Esophagus mucosa (tissue), 1 donor: Measurements from ENCODE around the gene RHD. TPM values are rescaled to one million over a fixed set of nuclear protein-coding genes. Genes with fewer than 3 reads are reported as not detected.
"Not testable (repeated sequence)": the region's sequence is repeated elsewhere in the genome, so short reads cannot be mapped to it uniquely, and the experiment has no call there.

Experiments
- ATAC-seq: fragments of 200-7000 bp; cut with Tn5 transposase; one replicate; pipeline ENCODE4 v1.9.1; 2020
- total RNA-seq: library from RNA; stranded (reverse); gene quantifications from one replicate; pipeline ENCODE4 v1.2.4, GENCODE V29; 2023
- donor health status: DM: yes; HTN: yes; CAD: no.

RHD gene
- total RNA-seq, 1 donor from 2014 or later: not detected

DNA sequence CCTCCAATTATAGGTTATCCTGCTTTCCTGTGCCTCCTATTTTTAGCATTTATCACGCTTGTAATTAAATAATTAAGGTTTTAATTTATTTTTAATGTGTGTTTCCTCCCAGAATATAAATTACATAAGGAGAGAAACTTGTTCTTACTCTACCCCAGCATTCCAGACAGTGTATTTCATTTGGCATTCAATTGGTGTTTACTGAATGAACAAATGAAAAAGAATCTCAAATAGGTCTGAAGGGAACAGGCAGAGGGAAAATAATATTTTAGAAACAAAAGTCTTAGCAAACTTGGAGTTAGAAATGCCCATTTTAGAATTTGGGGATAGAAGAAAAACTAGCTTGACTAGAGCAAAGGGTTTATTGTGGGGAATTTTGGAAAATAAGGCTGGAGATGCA, 15.1 kb upstream of the RHD start:
- no peak for ATAC-seq

DNA sequence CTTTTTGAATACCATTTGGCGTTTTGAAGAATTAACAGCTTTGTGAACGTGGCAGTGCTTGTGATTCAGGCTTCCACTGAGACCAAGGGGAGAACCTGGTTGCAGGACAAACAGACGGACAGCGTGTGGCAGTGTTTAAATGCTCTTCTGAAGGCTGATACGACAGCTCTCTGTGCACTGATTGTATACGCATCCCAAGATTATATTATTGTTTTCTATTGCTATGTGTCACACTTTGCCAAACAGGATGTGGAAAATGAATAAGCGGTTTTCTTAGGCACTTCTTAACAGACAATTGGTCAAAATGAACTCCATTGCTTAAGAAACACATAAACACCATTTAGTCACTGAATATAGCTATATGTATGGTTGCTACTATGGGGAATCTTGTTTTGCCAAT, 12.5 kb upstream of the RHD start:
- ATAC-seq: peak; percentile 63

DNA sequence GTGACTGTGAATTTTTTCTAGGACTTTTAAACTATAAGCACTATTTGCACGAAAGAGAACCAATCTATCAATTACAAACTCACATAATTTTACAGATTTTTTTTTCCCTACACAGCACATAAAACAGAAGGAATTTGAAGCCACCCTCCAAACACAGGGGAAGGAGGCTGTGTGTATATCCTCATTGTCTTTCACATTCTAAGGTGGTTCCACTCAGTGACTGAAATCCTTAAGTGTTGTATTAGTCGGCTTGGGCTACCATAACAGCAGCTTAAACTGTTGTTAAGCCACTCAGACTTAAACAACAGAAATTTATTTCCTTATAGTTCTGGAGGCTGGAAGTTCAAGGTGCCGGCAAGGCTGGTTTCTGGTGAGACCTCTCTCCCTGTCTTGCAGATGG, 12.0 kb upstream of the RHD start:
- ATAC-seq: not testable (repeated sequence)

DNA sequence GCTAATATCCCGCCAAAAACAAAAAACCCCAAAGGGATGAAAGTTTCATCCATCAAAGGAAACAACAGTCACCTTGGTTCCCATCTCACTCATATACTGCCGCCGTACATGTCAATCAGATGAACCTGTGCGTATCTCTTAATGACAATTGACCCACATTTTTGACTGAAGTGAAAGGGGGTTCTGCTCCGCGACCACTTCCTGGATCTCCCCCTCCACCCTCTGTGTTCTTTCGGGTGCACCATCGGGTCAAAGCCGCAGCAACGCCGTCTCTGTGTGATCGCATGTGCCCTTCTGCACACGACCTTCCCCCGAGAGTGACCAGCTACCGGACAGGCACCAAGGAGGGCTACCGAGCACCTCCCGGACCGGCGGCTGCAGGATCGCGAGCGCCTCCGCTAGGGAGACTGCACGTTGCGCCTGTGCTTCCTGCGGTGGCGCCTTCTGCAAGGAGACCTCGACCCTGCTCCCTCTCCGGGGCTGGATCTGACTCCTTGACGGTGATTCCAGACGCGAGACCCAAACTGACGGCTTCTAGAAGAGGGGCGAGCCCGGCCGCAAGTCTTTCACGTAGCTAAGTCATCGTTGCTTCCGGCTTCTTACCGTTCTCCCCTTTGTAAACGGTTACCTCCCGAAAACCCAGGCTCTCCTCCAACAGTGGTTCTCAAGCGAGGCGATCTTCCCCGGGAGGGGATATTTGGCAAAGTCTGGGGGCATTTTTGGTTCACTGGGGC, 5.6 kb upstream of the RHD start:
- peak; percentile 57 for ATAC-seq

DNA sequence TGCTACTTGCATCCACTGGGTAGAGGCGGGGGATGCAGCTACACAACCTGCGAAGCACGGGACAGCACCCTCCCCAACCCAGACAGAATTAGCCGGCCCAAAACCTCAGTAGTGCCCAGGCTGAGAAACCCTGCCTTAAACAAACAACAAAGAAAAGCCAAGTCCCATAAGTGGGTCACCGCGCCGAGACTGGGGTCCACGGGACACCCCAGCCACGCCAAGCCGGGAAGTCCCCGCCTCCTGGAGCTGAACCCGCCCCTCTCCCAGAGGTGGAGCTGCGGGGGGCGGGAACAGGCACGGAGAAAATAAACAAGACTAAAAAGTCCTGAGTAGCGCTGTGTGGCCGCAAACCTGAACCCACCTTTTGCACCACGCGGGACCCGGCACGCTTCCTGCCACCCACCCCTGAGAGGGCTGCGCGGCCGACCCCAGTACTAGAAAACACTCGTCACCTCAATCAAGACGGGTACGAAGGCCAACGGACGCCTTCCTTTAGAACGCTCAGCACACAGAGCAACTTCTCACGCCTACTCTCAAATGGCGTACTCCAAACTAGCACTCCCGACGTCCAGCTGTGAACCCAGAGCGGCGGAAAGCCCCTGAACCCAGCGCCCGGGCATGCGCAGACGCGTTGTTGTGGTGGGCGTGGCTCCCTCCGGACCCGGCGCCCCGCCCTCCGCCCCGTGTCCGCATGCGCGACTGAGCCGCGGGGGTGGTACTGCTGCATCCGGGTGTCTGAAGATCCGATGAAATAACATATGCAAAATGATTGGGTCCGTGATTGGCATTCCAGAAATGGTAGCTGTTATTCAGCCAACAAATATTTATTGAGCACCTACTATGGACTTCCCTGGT, 4.8 kb upstream of the RHD start:
- peak; percentile 97 for ATAC-seq

DNA sequence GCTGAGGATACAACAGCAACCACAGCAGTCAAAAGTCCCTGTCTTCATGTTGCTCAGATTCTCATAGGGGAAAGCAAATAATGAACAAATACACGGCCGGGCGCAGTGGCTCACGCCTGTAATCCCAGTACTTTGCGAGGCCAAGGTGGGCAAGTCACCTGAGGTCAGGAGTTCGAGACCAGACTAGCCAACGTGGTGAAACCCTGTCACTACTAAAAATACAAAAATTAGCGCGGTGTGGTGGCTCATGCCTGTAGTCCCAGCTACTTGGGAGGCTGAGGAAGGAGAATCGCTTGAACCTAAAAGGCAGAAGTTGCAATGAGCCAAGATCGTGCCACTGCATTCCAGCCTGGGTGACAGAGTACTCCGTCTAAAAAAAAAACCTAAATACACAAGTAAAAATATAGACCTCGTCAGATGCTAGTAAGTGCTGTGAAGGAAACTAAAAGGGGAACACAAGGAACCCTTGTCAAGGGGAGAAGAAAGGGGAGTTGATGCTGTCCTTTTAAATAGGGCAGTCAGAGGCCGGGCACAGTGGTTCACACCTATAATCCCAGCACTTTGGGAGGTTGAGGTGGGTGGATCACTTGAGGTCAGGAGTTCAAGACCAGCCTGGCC, 4.1 kb upstream of the RHD start:
- not testable (repeated sequence) for ATAC-seq

DNA sequence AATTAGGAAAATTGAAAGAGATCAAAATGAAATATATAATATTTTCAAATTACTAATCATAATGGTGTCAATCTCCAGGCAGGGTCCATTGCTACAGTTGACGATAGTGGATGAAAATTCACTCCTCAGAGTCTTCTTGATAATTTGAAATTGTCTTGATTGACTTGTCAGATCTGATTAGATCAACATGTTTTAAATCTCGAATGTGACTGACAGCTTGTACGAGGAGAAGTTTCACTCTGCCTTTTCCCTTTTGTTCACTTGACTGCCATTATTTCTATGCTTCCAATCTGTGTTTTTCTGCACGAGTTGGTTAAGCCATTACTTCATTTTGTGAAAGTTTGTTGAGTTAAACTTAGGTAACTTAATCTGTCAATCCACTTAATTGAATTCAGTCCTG, 3.3 kb downstream of the RHD start:
- ATAC-seq: not testable (repeated sequence)

DNA sequence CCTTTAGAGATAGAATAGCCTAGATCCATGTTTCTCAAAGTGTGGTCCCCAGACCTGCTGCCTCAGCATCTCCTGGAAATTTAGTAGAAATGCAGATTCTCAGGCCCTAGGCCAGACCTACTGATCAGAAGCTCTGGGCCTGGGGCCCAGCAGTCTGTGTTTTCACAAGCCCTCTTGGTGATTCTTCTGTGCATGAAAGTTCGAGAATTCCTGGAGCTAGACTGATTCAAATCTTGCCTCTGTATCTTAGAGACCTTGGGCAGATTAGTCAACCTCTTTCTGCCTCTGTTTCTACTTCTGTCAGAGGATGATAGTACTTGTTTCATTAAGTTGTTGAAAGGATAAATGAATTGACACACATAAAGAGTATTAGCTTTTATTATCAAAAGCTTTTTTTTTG, 5.0 kb downstream of the RHD start:
- ATAC-seq: not testable (repeated sequence)

DNA sequence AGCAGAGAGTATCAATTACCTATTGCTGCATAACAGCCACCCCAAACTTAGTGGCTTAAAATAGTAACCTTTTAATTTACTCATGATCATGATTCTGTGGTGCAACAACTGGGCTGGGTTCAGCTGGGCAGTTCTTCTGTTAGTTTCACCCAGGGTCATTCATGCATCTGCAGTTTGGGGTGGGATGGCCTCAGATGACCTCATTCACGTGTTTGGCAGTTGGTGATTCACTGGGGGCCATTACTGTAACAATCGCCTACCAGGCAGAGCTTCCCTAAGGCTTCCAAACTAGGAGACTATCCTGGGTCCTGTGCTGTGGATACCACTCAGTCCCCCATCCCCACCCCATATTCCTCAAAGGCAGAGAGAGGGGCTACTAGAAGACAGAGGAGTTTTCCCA, 6.0 kb downstream of the RHD start:
- ATAC-seq: not testable (repeated sequence)

DNA sequence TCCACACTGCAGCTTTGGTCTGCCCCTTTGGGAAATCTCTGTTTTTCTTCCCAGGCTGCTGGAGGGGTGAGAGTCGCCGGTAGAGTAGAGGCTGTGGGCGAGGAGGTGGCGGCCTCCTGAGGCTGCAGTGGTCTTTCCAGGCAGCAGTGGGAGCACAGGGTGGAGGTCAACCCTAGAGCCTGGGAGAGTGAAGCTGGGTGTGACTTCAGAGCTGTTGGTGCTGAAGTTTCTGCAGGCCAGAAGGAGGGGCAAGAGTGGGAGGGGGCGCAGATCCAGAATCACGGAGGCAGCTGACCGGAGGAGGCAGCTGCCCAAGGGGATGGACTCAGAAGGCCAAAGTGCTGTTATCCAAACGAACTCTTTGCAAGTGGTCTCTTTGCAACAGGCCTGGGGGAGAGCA, 6.5 kb downstream of the RHD start:
- ATAC-seq: not testable (repeated sequence)

DNA sequence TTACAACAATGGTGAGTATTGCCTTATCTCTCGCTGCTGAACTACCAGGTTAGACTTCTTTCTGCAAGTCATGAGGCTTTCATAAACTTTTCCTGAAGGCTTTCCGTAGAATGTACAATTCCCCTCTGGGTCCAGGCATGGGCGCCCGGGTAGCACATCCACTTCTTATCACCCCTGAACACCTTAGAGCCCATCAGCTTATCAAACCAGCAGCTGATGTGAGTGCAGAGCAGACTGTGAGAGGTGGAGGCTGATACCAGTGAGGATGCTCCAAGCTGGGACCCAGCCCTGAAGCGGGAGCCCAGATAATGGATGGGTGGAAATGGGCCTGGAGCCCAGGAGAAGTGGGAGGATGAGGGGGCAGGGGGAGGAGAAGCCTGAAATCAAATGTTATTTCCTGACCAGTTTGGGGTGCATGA, 7.4 kb downstream of the RHD start:
- ATAC-seq: not testable (repeated sequence)

DNA sequence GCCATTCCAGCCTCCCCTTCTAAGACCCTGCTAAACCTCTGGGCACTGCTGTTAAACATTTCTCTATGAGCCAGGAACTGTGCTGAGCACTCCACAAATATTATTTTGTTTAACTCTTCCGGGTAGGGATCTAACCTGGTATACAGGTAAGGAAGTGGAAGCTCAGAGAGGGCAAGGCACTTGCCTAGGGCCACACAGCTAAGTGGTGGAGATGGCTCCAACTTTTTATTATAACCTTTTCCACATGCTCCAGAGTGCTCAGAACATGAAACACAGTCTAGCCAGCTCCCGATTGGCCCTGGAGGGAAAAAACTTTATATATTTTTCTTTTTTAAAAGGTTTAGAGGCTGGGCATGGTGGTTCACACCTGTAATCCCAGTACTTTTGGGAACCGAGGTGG, 13.6 kb downstream of the RHD start:
- not testable (repeated sequence) for ATAC-seq

DNA sequence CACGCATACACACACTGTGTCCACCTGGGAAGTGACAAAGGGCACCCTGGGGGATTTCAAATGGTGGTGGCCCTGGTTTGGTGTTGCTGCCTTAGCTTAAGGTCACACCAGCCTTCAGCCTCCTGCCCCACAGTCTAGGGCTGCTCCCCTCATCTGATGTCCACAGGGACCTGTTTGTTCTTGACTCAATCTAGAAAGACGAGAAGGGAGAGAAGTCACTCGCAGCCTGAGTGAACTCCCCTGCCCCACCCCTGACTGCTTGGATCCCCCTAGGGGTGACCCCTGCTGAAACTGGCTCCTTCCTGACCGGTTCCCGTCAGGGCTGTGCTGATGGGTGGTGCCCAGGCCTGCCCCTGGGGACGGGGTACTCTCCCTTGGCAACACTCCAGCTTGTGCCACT, 14.9 kb downstream of the RHD start:
- peak; percentile 53 for ATAC-seq

DNA sequence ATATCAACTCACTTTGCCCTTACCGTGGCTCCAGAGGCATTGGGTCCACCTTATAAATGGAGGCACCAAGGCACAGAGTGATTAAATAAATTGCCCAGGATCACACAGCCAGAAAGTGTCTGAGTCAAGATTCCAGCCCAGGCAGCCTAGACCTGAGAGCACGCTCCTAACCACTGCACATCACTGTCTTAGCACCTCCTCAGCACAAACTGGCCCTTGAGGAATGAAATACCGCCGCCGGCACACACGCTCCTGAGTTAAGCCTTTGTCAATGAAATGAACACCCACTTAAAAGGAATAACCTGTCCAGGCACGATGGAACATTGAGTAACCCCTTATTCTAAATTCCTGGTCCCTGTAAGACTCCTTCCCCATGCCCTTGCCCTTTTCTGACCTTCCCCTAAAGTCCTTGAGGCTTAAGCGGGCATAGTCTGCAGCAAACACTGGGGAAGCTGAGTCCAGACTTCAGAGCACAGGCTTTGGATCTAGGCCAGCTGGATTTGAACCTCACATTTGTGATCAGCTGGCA, 16.3 kb downstream of the RHD start:
- ATAC-seq: peak; percentile 79

DNA sequence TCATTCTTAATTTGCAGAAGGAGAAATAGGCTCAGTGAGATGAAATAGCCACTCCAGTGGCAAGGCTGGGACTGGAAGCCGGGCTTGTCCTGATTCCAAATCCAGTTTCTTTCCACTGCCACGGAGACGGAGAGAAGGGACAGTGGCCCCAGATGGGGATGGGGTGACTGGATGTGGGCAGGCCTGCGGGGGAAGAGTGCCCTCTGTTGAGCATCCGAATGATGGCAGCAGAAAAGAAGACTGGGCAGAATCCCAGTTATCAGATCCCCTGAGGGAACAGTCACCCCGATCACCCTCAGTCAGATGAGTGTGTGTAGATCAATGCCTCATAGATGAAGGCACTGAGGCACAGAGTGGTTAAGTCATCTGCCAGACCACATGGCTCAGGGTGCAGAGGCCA, 17.7 kb downstream of the RHD start:
- ATAC-seq: peak; percentile 69

DNA sequence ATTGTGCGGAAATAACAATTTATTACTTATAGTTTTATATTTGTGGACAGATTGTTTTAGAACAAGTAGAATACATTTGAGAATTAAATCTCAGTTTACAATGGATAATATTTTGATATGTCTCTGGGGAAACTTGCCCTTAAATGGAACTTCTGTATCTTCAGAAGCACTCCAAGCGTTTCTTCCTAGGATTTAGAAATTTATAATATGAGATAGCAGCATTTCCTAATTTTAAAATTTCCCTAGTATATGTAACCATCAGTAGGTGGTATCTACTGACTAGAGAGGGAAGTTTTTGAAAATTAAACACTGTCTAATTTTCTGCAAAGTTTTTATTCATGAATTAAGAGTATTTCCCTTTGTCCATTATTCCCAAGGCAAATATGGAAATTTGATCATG, 21.1 kb downstream of the RHD start:
- ATAC-seq: not testable (repeated sequence)

DNA sequence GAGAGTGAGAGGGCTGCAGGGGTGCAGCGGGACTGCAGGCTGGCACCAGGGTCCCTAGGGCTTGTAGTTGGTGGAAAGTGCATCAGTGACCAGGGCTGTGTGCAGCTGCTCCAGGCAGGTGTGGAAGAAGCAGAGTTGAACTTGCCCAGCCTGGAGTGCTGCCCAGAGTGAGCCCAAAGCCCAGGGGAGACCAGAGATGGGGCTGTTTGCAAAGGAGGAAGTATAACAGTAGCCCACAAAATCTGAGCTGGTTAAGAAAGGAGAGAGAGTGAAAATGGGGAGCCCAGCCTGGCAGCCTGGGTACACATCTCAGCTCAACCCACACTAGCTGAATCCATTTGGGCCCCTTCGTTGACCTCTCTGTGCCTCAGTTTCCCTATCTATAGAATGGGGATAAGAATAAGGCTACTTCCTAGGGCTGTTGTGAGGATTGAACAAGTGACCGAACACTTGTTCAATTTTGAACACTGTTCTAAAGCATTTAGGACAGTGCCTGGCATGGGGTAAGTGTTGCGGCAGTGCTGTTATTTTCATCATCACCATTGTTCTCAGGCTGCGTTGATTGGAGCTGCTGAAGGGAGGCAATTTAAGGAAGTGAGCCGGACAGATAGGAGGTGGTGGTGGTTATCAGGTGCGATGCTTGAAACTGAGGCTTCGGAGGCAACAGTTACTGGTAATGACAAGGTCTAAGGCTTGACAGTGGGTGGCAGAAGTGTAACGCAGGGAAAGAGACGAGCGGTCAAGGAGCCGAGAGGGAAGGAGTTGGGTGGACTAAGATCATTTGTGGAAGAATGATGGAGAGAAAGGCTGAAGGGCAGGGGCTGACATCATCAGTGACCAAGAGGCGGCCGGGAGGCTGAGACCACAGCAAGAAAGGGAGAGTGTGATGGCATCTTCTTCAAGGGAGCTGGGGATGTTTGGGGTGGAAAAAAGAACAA, 22.8 kb downstream of the RHD start:
- not testable (repeated sequence) for ATAC-seq

DNA sequence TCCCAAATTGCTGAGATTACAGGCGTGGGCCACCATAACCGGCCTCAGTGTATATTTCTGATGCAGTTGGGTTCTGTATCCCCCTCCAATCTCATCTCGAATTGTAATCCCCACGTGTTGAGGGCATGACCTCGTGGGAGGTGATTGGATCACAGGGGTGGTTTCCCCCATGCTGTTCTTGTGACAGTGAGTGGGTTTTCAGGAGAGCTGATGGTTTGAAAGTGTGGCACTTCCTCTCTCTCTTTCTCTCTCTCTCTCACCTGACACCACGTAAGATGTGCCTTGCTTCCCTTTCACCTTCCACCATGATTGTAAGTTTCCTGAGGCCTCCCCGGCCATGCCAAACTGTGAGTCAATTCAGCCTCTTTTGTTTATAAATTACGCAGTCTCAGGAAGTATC, 24.2 kb downstream of the RHD start:
- not testable (repeated sequence) for ATAC-seq

DNA sequence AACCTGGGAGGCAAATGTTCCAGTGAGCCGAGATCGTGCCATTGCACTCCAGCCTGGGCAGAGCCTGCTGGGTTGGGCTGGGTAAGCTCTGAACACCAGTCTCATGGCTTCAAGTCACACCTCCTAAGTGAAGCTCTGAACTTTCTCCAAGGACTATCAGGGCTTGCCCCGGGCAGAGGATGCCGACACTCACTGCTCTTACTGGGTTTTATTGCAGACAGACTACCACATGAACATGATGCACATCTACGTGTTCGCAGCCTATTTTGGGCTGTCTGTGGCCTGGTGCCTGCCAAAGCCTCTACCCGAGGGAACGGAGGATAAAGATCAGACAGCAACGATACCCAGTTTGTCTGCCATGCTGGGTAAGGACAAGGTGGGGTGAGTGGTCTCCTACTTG, 28.4 kb downstream of the RHD start:
- not testable (repeated sequence) for ATAC-seq

DNA sequence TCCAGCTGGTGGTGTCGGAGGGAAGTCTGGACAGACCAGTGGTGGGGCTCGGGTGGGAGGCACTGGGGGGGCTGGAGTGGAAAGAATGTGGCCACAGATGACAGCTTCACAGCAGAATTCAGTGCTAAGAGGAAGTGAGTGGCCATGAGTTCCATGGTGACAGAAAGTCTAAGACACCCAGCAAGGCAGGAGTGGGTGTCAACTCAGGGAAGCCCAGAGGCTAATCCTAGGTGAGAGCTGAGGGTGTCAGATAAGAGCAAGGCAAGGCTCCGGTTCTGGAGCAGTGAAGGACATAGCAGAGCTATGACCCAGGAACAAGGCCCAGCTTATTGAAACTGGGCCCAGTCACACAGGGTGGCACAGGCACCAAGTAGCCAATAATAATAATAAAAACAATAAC, 30.0 kb downstream of the RHD start:
- not testable (repeated sequence) for ATAC-seq

DNA sequence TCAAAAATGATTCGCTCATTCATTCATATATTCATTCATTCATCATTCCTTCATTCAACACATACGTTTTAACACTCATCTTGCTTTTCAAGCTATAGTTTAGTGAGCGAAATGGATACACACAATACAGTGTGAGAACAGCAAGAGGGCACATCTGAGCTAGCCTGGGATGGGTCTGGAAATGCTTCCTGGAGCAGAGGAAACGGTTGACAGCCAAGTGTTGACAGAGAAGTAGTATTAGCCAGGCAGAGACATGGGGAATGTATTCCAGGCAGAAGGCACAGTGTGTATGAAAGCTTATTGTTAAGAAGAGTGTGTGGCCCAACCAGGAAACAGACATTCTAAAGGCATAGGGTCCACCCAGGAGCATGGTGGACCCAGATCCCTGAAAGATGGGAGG, 32.6 kb downstream of the RHD start:
- not testable (repeated sequence) for ATAC-seq

DNA sequence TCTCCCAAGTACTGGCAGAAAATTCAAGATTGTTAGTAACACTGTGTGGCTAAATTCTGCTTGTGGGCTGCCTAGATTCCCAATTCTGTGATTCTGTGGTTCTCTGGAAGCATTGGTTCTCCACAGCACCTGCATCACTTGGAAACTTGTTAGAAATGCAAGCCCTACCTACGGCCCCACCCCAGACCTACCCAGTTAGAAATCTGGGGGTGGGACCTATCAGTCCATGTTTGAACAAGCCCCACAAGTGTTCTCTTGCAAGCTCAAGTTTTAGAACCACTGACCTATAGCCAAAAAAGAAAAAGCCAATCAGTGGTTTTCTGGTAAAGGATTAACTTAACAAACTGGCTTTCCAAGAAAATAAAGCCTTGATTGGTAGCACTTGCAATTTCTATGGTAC, 35.9 kb downstream of the RHD start:
- not testable (repeated sequence) for ATAC-seq
